NCI-H1436 (cell line): Measurements from ENCODE around the gene PSENEN.
"Not testable (repeated sequence)": the region's sequence is repeated elsewhere in the genome, so short reads cannot be mapped to it uniquely, and the experiment has no call there.

Experiments
- DNase-seq: peaks from one replicate; lab custom pipeline; 2025; lab: John Stamatoyannopoulos, UW

PSENEN gene

DNA sequence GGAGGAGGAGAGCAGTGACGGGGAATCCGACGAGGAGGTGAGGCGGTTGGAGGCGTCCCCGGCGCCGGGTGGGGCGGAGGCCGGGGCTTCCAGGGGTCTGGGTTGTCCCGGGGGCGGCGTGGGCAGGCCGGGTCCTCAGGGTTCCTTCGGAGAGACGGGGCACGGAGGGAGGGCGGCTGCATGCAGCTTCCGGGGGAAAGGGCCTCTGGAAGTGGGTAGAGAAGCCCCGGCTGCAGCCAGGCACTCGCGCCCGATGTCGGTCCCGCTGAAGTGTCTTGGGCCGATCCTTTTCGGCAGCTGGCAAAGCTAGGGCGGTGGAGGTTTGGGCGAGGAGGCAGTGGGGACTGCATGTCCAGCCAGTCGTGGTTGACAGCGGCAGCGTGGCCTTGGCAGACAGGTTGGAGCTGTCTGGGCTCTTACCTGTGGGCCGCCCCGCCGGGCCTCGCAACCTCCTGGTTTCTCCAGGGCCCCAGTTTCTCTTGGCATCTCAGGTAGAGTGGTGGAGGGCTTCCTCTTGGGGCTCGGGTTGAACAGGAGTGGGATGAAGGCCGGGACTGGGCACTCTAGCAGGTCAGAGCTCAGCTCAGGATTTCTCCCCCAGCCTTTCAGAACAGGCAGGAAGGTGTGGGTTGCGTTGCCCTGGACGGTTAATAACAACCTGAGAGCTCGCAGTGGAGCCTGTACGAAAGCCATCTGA lies 27.0 kb upstream of the PSENEN start:
- no peak for DNase-seq

DNA sequence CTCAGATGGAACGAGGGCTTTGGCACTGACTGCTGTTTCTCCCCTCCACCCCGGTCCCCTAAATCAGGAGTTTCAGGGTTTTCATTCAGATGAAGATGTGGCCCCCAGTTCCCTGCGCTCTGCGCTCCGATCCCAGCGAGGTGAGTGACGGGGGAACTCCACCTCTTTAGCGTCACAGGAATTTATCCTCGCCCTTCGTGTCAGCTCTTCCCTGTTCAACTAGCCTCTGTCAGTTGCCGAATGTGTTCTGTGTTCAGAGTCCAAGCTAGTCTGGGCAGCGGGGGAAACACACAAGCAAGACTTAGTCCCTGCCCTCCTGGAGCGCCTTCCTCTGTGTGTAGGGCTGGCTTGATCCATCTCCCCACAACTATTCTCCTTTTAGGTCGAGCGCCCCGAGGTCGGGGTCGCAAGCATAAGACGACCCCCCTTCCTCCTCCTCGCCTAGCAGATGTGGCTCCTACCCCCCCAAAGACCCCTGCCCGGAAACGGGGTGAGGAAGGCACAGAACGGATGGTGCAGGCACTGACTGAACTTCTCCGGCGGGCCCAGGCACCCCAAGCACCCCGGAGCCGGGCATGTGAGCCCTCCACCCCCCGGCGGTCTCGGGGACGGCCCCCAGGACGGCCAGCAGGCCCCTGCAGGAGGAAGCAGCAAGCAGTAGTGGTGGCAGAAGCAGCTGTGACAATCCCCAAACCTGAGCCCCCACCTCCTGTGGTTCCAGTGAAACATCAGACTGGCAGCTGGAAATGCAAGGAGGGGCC lies 25.9 kb upstream of the PSENEN start:
- DNase-seq: no peak

DNA sequence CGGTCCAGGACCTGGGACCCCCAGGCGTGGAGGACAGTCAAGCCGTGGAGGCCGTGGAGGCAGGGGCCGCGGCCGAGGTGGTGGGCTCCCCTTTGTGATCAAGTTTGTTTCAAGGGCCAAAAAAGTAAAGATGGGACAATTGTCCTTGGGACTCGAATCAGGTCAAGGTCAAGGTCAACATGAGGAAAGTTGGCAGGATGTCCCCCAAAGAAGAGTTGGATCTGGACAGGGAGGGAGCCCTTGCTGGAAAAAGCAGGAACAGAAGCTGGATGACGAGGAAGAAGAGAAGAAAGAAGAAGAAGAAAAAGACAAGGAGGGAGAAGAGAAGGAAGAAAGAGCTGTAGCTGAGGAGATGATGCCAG lies 25.3 kb upstream of the PSENEN start:
- DNase-seq: no peak

DNA sequence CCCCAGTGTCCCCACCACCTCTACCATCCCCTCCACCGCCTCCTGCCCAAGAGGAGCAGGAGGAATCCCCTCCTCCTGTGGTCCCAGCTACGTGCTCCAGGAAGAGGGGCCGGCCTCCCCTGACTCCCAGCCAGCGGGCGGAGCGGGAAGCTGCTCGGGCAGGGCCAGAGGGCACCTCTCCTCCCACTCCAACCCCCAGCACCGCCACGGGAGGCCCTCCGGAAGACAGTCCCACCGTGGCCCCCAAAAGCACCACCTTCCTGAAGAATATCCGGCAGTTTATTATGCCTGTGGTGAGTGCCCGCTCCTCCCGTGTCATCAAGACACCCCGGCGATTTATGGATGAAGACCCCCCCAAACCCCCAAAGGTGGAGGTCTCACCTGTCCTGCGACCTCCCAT lies 24.8 kb upstream of the PSENEN start:
- no peak for DNase-seq

DNA sequence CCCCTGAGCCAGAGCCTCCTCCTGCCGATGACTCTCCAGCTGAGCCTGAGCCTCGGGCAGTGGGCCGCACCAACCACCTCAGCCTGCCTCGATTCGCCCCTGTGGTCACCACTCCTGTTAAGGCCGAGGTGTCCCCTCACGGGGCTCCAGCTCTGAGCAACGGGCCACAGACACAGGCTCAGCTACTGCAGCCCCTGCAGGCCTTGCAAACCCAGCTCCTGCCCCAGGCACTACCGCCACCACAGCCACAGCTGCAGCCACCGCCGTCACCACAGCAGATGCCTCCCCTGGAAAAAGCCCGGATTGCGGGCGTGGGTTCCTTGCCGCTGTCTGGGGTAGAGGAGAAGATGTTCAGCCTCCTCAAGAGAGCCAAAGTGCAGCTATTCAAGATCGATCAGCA lies 24.1 kb upstream of the PSENEN start:
- DNase-seq: no peak

DNA sequence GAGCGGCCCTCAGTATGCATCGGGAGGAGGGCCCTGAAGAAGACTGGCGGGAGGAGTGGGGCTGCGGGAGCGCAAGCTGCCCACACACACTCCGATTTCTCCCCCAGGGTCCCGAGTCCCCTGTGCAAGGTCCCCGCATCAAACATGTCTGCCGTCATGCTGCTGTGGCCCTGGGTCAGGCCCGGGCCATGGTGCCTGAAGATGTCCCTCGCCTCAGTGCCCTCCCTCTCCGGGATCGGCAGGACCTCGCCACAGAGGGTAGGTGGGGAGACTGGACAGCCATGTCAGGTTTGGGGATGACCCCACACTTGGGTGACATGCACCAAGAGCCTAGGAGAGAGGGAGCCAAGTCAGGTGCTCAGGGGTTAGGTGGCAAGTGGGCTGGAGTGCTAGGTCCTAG lies 23.0 kb upstream of the PSENEN start:
- no peak for DNase-seq

DNA sequence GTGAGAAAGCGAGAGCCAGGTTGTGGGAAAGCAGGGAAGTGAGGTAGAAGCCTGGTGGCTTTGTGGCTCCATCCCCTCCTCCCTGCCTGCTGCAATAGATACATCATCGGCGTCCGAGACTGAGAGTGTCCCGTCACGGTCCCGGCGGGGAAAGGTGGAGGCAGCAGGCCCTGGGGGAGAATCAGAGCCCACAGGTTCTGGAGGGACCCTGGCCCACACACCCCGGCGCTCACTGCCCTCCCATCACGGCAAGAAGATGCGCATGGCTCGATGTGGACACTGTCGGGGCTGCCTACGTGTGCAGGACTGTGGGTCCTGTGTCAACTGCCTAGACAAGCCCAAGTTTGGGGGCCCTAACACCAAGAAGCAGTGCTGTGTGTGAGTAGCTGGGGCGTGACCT lies 22.6 kb upstream of the PSENEN start:
- DNase-seq: no peak

DNA sequence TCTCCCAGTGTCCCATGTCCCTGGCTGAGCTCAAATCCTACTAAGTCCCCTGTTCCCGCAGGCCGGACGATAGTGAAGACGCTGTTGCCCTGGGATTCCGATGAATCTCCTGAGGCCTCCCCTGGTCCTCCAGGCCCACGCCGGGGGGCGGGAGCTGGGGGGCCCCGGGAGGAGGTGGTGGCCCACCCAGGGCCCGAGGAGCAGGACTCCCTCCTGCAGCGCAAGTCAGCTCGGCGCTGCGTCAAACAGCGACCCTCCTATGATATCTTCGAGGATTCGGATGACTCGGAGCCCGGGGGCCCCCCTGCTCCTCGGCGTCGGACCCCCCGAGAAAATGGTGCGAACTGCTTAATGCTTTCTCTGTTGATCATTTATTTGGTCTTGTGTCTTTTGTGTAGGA lies 21.8 kb upstream of the PSENEN start:
- DNase-seq: no peak

DNA sequence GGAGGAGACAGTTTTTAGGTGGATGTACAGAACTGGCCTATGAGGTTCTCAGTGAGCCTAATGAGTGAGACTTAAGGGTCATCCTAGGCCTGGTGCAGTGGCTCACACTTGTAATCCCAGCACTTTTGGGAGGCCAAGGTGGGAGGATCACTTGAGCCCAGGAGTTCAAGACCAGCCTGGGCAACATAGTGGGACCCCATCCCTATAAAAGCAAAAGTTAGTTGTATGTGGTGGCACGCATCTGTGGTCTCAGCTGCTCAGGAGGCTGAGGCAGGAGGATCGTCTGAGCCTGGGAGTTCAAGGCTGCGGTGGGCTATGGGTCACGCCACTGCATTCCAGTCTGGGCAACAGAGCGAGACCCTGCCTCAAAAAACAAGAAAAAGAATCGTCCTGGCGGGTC lies 21.3 kb upstream of the PSENEN start:
- not testable (repeated sequence) for DNase-seq

DNA sequence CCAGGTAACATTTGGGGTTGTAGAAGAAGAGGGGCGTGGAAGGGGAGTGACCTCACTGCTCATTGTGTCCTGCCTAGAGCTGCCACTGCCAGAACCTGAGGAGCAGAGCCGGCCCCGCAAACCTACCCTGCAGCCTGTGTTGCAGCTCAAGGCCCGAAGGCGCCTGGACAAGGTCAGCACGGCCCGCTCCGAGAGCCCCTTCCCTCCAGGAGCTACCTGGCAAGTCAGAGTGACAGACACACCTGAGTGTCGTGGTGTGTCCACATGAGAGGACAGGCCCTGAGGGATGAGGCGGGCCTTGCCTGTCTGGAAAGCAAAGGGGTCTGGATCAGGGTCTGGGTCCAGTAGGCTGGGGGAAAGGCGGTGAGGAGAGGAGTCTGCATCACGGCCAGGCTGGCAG lies 20.9 kb upstream of the PSENEN start:
- DNase-seq: no peak

DNA sequence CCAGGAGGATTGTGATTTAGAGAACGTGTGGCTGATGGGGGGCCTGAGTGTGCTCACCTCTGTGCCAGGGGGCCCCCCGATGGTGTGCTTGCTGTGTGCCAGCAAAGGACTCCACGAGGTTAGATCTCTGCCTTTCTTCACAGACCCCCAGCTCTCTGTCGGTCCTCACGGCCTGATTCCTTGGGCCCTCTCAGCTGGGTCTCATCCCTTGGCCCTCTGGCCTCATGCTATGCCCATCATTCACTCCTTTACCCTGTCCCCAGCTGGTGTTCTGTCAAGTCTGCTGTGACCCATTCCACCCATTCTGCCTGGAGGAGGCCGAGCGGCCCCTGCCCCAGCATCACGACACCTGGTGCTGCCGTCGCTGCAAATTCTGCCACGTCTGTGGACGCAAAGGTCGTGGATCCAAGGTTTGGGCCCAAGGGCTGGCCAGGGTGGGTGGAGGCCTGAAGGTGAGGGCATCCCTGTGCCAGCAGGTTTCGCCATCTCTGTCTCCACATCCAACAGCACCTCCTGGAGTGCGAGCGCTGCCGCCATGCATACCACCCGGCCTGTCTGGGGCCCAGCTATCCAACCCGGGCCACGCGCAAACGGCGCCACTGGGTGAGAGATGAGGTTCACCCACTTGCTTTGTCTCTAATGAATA lies 20.1 kb upstream of the PSENEN start:
- no peak for DNase-seq

DNA sequence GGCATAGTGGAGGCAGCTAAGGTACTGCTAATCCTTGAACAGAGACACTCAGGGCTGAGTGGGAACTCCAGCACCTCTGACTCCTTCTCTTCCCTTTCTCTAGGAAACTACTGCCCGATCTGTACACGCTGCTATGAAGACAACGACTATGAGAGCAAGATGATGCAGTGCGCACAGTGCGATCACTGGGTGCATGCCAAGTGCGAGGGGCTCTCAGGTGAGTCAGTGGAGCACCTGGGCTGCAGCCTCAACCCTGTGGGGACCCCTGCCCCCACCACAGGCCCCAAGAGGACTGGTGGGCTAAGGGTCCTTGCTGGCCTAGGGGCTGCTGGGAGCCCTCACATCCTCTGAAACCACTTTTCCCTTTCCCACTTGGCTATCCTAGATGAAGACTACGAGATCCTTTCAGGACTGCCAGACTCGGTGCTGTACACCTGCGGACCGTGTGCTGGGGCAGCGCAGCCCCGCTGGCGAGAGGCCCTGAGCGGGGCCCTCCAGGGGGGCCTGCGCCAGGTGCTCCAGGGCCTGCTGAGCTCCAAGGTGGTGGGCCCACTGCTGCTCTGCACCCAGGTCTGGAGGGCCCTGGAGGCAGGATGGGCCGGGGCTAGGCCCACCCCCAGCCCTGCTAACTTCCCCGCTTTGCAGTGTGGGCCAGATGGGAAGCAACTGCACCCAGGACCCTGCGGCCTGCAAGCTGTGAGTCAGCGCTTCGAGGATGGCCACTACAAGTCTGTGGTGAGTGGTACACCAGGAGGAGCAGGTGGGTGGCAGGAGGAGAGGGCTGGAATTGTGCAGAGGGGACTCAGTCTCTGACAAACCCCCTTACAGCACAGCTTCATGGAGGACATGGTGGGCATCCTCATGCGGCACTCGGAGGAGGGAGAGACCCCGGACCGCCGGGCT lies 18.1 kb upstream of the PSENEN start:
- no peak for DNase-seq

DNA sequence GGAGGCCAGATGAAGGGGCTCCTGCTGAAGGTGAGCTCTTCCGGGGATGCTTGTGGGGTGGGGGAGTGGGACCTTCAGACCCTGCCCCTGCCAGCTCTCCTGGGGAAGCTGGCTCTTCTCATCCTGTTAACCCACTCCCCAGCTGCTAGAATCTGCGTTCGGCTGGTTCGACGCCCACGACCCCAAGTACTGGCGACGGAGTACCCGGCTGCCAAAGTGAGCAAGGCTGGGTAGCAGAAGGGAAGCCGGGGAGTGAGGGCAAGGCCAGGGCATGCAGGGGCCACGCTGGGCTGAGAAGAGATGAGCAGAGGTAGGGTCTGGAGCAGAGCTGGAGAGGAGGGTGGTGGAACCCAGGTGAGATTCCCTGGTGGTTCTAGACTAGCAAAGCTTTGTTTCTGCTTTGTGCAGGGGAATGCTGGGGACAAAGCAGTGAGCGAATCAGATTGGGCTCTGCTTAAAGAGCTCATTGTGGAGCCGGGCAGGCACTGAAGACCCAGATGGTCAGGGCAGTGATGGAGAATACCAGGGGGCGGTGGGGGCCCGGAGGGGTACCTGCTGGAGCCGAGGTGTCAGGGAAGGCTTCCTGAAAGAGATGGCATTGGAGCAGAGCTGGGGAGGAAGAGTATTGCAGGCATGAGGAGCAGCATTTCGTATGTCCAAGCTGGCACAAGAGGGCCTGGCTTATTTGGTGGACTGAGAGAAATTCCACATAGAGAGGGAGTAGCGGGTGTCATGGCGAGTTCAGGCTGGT lies 17.3 kb upstream of the PSENEN start:
- no peak for DNase-seq

DNA sequence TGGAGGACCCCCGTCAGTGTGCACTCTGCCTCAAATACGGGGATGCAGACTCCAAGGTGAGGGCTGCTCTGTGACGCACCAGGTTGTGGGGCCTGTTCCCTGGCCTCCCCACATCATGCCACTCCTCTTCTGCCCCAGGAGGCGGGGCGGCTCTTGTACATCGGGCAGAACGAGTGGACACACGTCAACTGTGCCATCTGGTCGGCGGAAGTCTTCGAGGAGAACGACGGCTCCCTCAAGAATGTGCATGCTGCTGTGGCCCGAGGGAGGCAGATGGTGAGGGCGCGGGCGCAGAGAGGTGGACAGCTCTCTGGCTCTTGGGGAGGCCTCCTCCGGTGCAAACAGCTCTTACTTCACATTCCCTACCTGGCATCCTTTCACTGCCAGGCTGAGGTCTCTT lies 16.4 kb upstream of the PSENEN start:
- no peak for DNase-seq

DNA sequence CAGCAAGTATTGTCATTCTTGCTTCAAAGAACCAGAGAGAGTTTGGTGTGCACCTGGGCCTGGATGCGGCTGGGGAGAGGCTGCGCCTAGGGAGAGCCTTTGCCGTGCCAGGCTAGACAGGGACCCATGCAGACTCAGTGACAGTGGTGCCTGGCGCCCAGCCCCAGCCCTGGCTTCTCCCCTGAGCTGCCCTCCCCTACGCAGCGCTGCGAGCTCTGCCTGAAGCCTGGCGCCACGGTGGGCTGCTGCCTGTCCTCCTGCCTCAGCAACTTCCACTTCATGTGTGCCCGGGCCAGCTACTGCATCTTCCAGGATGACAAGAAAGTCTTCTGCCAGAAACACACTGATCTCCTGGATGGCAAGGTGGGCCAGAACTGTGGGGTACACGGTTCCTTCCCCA lies 15.7 kb upstream of the PSENEN start:
- DNase-seq: no peak

DNA sequence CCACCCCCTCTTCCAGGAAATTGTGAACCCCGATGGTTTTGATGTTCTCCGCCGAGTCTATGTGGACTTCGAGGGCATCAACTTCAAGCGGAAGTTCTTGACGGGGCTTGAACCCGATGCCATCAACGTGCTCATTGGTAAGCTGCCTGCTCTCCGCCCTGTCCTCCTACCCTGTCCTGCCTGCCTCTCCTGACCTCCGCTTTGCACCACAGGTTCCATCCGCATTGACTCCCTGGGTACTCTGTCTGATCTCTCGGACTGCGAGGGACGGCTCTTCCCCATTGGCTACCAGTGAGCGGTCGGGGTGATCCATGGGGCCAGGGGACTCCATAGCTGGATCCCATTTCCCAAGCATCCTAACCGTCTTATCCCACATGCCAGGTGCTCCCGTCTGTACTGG lies 15.1 kb upstream of the PSENEN start:
- DNase-seq: no peak

DNA sequence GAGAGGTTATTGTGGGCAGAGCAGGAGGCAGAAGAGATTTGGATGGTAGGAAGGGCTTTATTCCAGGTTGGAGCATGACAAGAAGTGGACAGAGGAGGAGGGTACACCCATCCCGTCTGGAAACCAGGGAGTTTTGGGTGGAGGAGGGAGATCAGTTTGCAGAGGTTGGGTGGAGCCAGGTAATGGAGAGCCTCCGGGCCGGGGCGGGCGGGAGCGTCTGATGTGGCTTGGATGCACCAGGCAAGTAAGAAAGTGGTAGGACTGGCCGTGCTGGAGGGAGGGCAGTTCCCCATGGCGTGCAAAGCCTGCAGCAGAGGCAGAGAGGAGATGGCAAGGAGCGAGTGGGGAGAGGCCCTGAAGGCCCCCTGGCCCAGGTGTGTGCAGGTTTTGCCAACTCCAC lies 14.1 kb upstream of the PSENEN start:
- no peak for DNase-seq

DNA sequence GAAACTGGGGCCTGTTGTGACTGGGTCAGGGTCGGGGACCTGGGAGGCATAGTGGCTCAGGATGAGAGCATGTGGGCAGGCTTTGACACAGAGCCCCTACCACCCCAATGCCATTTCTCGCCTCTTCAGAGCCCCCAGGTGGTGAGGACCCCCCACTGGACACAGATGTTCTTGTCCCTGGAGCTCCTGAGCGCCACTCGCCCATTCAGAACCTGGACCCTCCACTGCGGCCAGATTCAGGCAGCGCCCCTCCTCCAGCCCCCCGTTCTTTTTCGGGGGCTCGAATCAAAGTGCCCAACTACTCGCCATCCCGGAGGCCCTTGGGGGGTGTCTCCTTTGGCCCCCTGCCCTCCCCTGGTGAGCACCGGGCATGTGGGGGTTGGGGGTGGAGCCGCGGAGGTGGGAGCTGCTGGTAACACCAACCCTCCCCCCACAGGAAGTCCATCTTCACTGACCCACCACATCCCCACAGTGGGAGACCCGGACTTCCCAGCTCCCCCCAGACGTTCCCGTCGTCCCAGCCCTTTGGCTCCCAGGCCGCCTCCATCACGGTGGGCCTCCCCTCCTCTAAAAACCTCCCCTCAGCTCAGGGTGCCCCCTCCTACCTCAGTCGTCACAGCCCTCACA lies 13.6 kb upstream of the PSENEN start:
- DNase-seq: no peak

DNA sequence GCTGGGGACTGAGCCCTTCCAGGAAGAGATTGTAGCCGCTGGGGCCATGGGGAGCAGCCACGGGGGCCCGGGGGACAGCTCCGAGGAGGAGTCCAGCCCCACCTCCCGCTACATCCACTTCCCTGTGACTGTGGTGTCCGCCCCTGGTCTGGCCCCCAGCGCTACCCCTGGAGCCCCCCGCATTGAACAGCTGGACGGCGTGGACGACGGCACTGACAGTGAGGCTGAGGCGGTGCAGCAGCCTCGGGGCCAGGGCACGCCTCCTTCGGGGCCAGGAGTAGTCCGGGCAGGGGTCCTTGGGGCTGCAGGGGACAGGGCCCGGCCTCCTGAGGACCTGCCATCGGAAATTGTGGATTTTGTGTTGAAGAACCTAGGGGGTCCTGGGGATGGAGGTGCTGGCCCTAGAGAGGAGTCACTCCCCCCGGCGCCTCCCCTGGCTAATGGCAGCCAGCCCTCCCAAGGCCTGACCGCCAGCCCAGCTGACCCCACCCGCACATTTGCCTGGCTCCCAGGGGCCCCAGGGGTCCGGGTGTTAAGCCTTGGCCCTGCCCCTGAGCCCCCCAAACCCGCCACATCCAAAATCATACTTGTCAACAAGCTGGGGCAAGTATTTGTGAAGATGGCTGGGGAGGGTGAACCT lies 12.8 kb upstream of the PSENEN start:
- DNase-seq: no peak
